Gastrocnemius medialis (tissue), 4 donors: ENCODE data around the gene ASRGL1.

Source experiments
- CTCF ChIP-seq, 5 experiments: fragments of 450-650 bp in 3 of 5; fragments of 200-600 bp in 2 of 5; sonication (generic) in 2 of 5; IDR thresholded peaks in 4 of 5; conservative IDR thresholded peaks in 1 of 5; 1 replicate in 4 of 5; 2 replicates in 1 of 5; pipeline ENCODE4 v1.5.1; 2016 to 2019; ENCODE audit warnings: antibody characterized with exemption in 5 of 5, mild to moderate bottlenecking in 3 of 5, moderate library complexity in 3 of 5
- POLR2A ChIP-seq, 2 donors: fragments of 450-650 bp; IDR thresholded peaks; one replicate each; pipeline ENCODE4 v1.6.1; 2017; ENCODE audit warnings: antibody characterized with exemption in 2 of 2, mild to moderate bottlenecking in 2 of 2, moderate library complexity in 2 of 2

GRCh38 chr11:62337303-62338181 is at the start of gene ASRGL1:
- TF ChIP-seq CTCF (IDR thresholded peaks at IDR 0.05 in 4 of 5, conservative IDR thresholded peaks at IDR 0.05 in 1 of 5) (no peak), POLR2A (IDR thresholded peaks at IDR 0.05) (peak; percentile 39 to 51)
